SK-N-SH (cell line): ENCODE results near the gene RARG.

ENCODE experiments used
- CHD2 ChIP-seq: fragments of 150-350 bp; IDR thresholded peaks from 2 replicates; pipeline ENCODE4 v1.6.1; 2018; ENCODE audit warnings: low read length; ENCODE audit not compliant: partially characterized antibody
- CTCF ChIP-seq: fragments of 200-600 bp; sonication (generic); IDR thresholded peaks from 2 replicates; pipeline ENCODE4 v1.6.1; 2017; ENCODE audit warnings: antibody characterized with exemption, mild to moderate bottlenecking, moderate library complexity
- EP300 ChIP-seq, 2 experiments: IDR thresholded peaks; 2 replicates each; pipeline versions ENCODE4 v1.4.0 to v1.6.1; 2012; ENCODE audit warnings: borderline replicate concordance in 1 of 2, low read depth in 1 of 2, low read length in 1 of 2
- FOXM1 ChIP-seq: IDR thresholded peaks from 2 replicates; pipeline ENCODE4 v1.4.0; 2012; ENCODE audit warnings: low read depth, mild to moderate bottlenecking
- GATA2 ChIP-seq: sonication (generic); formaldehyde crosslinking; IDR thresholded peaks from 2 replicates; pipeline ENCODE4 v1.5.0; 2020; ENCODE audit warnings: mild to moderate bottlenecking, missing genetic modification reagents
- MEF2A ChIP-seq: IDR thresholded peaks from 2 replicates; pipeline ENCODE4 v1.4.0; 2012; ENCODE audit warnings: low read depth, borderline replicate concordance
- POLR2AphosphoS5 ChIP-seq: IDR thresholded peaks from 2 replicates; pipeline ENCODE4 v1.6.1; 2012; ENCODE audit warnings: low read depth, low read length
- SIN3A ChIP-seq: IDR thresholded peaks from 2 replicates; pipeline ENCODE4 v1.6.1; 2012; ENCODE audit warnings: low read depth, mild to moderate bottlenecking, low read length, moderate library complexity, borderline replicate concordance
- SMC3 ChIP-seq: IDR thresholded peaks from 2 replicates; pipeline ENCODE4 v1.6.1; 2012; ENCODE audit warnings: low read depth, low read length, improper control_type of control experiment
- TAF1 ChIP-seq: IDR thresholded peaks from 2 replicates; pipeline ENCODE4 v1.6.1; 2012; ENCODE audit warnings: low read depth, mild to moderate bottlenecking, low read length, moderate library complexity, borderline replicate concordance
- USF2 ChIP-seq: fragments of 150-350 bp; IDR thresholded peaks from 2 replicates; pipeline ENCODE4 v1.6.1; 2017; ENCODE audit warnings: antibody characterized with exemption, low read length, low read depth, borderline replicate concordance
- ZBTB33 ChIP-seq: IDR thresholded peaks from 2 replicates; pipeline ENCODE4 v1.4.0; 2012; ENCODE audit warnings: low read depth, borderline replicate concordance

- no peak for TF ChIP-seq ZBTB33
- peak; percentile 74 for TF ChIP-seq GATA2 (CRISPR knock-in tag)
- no peak for TF ChIP-seq POLR2AphosphoS5
- no peak for TF ChIP-seq USF2
- TF ChIP-seq CTCF = no peak
- TF ChIP-seq FOXM1 = no peak
- TF ChIP-seq TAF1 = no peak
- no peak for TF ChIP-seq SMC3
- peak; percentile 9 to 66; a peak in 1 of 4 replicates for TF ChIP-seq EP300 (IDR thresholded peaks at IDR 0.05; ENCODE audit: borderline replicate concordance in 1 of 2, low read depth in 1 of 2, low read length in 1 of 2)
- no peak for TF ChIP-seq MEF2A
- TF ChIP-seq SIN3A = no peak
- TF ChIP-seq CHD2 = peak; percentile 30
Measured at GRCh38 chr12:53186745-53187144, 45.3 kb downstream of the RARG start.
